GM12891 (cell line): ENCODE results near the gene CTDP1.

Experiments used
- POLR2A ChIP-seq: IDR thresholded peaks from 2 replicates; pipeline ENCODE4 v1.6.1; 2011; ENCODE audit warnings: low read depth, low read length, control low read depth
- POLR2AphosphoS5 ChIP-seq: IDR thresholded peaks from 2 replicates; pipeline ENCODE4 v1.6.1; 2011; ENCODE audit warnings: low read depth, low read length, control low read depth
- SPI1 ChIP-seq: IDR thresholded peaks from 2 replicates; pipeline ENCODE4 v1.6.1; 2011; ENCODE audit warnings: low read depth, low read length, control low read depth

GRCh38 chr18:79642626-79643025, 37.0 kb upstream of the CTDP1 start:
- no peak for TF ChIP-seq POLR2A
- TF ChIP-seq SPI1, result no peak
- TF ChIP-seq POLR2AphosphoS5, result no peak
